ENCODE results near the gene UCK2. TPM values are rescaled to one million over a fixed set of nuclear protein-coding genes. Genes with fewer than 3 reads are reported as not detected.

UCK2 gene
- total RNA-seq, 2 donors from 2014 or later: 55.0 to 57.8 TPM

DNA sequence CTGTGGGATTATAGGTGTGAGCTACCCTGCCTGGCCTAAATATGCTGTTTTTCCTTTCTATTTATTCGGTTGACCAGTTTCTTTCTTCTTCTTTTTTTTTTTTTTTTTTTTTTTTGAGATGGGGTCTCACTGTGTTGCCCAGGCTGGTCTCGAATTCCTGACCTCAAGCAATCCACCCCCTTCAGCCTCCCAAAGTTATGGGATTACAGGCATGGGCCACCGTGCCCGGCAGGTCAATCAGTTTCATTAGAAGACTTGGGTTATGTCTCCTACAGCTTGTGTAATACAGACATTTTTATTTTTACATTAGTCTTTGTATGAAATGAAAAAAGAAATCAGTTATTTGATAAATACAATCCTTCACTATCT lies 61.1 kb downstream of the UCK2 start:
- intact Hi-C loops (cut with DNase I, micrococcal nuclease): no loop called here
- ATAC-seq (no peak), DNase-seq (no peak)

DNA sequence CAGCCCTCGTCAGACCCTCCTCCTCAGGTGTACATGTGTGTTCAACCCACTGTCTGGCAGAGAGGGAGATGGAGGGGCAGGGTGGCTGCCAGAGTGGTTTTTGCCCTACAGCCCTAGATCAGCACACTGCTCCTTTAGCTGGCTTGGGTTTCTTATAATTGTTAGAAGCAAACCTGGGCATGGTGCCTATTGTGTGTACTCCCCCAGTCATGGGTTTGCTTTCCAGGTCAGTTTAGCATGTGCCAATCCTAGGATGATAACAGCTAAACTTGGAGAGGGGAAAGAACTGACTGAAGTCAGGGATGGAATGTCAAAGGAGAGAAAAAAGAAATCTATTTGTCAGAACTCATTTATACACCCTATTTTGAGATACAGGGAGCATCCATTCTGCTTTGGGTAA lies 63.3 kb downstream of the UCK2 start:
- DNase-seq (no peak), ATAC-seq (no peak)
- intact Hi-C loops (cut with DNase I, micrococcal nuclease): no loop called here

DNA sequence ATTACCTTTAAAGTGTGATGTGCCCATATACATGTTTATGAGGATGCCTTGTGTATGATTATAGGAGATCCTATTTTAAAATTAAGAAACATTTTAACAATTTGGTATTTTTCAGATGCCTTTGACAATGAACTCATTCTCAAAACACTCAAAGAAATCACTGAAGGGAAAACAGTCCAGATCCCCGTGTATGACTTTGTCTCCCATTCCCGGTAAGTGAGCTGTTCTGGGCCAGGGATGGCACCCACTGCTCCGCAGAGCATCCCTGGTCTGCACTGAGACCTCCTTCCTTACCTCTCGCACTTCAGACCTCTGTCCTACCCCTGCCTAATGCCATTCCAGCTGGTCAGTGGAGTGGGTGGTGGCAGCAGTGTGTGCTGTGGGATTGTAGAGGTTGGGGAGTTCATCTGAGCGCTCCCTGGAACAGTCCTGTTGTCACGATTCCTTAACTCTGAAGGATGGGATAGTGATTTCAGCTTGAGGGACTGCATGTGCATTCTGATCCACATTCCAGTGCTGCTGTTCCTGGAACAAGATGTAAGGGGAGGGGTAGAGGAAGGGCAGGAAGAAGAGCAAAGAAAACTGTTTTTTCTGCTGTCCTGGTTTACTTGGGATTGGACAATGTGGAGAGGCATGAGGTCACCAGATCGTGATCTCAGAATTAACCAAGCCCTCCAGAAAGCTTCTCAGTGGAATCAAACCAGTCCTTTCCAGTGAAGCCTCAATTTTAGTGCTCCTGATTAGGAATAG lies 63.9 kb downstream of the UCK2 start:
- DNase-seq (no peak), ATAC-seq (no peak)
- intact Hi-C loops (cut with DNase I, micrococcal nuclease): no loop called here

DNA sequence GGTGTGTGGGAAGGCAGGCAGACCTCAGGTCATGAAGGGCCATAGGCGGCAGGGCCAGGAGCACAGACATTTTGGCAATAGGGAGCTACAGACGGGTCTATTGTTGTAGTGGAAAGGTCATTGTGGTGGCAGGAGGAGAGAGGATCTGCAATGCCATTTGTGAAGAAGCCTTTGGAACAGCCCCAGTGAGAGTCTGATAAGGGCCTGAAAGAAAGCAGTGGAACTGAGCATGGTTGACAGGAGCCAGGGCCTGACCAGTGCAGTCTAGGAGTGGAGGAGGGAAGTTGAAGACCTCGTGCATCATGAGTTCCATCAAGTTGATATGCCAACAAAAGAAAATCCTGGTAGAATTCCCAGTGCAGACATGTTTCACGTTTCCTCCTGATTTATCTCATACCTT lies 65.5 kb downstream of the UCK2 start:
- no peak for ATAC-seq
- DNase-seq: no peak
- intact Hi-C loops (cut with DNase I, micrococcal nuclease): no loop called here

DNA sequence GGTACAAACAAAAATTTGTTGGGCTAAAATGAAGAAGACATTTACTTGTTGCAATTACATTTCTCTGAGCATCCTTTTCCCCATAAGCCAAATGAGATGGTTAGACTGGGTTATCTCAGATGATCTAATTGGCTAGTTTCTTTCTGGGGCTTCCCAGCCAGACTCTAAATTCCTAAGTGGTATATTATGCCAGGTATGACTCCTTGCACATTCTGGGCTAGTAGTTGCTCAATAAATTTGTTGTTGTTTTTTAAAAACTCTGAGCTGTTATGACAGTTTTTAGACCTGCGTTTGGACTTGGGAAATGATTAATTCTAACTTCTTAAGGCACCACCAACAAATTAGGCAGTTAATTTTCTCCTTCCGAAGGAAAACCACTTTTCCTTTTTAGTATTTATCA lies 66.1 kb downstream of the UCK2 start:
- intact Hi-C loops (cut with DNase I, micrococcal nuclease): no loop called here
- ATAC-seq (no peak), DNase-seq (no peak)

DNA sequence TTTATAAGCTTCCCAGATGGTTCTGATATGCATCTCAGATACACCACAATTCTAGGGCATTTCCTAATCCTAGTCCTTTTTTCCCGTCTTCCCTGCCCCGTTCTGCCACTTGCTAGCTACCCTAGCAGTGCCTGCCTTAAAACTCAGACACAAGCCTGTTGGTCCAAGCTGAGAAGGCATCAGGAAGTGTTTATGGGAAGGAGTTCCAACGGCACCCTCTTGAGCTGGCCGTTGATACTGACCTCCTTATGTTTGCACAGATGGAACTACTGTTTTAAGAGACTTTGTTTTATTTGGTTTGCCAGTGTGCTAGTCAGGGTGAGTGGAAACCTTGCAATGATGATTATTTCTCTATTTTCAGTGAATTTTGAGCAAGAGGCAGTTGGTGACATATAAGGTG lies 67.2 kb downstream of the UCK2 start:
- intact Hi-C loops (cut with DNase I, micrococcal nuclease): no loop called here
- DNase-seq (no peak), ATAC-seq (peak; percentile 31)

DNA sequence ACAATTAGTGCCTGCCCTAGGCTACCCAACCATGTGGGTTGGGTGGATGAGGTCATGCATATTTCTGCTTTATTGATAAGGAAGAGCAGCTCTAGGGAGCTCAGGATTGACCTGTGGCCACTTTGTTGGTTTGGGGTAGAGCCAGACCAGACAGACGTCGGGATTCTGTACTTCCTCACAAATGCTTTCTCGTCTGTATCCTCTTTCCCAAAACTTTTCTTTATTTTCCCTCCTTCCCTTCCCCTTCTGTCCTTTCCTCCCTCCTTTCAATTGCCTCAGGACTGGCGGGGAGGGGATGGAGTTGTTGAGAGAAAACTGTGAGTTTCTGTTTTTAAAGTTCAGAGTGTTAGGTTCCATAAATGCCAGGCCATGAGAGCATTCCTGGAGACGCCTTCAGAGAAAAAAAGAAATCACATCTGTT lies 68.0 kb downstream of the UCK2 start:
- intact Hi-C loops (cut with DNase I, micrococcal nuclease): no loop called here
- no peak for DNase-seq
- ATAC-seq: no peak

DNA sequence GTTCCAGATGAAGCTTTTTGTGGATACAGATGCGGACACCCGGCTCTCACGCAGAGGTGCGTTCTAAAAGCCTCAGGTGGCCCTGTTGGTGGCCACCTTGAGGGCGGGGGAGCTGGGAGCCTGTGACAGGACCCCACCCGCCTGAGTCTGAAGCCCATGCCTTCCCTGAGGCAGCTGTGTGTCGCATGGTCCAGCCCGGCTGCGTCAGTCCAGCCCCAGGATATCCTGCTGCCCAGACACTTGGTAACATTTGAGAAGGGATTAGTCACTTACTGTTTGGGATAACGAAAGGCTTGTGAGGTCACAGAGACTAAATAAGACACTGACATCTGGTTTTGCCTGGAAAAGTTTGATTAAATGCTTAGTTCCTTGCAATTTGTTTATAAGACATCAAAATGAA lies 68.9 kb downstream of the UCK2 start:
- intact Hi-C loops (cut with DNase I, micrococcal nuclease): no loop called here
- DNase-seq (no peak), ATAC-seq (no peak)

DNA sequence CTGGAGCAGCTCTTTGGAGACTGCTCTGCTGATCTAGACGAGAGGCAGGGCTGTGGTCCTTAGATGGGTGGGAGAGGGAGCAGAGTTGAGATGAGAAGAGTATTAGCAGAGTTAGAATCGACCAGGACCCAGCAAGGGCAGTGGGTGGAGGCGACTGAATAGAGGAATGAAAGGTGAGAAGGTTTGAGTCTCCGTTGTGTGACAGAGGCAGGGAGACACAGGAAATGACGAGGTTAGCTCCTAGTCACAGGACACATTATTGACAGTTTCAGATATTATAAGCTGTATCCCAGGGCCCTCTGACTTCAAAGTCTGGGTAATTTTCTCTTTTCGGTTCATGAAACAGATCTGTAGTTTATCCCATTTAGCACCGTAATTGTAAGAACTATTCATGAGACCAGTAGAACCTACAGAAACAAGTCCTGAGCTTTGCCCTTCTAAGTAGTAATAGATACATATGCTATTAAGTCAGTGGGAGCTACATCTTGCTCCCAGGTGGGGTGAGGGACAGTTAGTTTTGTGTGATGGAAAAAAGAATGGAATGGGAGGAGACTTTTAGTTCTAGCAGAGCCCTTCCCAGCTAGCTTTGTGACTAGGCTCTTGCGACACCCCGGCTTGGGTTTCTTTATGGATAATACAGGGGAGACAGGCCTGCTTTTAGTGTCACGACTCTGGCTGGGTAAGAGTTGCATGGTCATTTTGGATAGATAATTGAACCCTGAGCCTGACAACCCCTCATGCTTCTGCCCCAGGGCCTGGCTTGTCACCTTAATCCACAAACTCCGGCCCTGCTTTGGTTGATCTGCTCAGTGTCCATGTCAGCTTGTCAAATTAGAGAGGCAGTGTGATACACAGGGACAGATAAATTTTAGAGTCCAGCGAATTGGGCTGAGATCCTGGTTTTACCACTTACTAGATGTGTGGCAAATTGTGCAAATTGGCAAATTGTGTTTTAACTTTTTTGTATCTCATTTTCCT lies 70.2 kb downstream of the UCK2 start:
- no peak for DNase-seq
- intact Hi-C loops (cut with DNase I, micrococcal nuclease): no loop called here
- ATAC-seq: no peak

DNA sequence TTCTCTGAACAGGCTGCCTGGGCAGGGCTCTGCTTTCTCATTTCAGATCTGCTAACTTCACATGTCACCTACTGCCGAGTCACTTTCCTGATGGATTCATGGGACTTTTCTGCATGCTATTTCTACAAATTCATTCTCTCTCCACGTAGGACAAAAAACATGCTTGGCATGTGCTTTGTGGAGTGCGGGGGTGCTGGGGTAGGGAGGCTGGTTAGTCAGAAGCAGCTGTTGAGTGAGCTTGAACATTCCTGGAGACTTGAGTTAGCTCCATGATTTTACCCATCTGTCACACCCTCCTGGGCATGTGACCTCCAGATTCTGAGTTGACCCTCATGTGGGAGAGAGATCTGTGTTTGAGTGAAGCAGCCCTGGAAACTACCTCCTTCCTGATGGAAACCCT lies 71.4 kb downstream of the UCK2 start:
- intact Hi-C loops (cut with DNase I, micrococcal nuclease): no loop called here
- no peak for DNase-seq
- ATAC-seq: no peak

DNA sequence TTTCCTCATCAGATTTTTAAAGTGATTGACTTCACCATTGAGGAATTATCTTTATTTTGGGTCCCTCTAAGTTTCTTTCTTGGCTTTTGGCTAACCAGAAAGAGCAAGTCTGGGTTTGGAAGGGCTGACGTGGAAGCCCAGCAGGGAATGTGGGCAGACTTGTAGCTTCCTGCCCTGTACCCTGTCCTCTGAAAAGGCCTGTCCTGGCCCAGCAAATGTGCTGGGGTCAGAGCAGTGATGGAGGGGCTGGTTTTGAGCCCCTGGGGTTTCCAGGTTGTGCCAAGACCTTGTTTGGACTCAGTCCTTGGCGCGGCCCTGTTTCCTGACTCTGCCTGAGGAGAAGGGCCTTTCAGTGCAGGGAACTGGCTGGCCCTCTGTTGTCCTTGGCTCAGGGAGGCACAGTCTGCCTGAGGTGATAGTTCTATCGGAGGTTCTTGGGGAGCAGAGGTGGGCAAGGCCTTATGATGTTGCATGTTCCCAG lies 72.1 kb downstream of the UCK2 start:
- intact Hi-C loops (cut with DNase I, micrococcal nuclease): no loop called here
- ATAC-seq (no peak), DNase-seq (no peak)

DNA sequence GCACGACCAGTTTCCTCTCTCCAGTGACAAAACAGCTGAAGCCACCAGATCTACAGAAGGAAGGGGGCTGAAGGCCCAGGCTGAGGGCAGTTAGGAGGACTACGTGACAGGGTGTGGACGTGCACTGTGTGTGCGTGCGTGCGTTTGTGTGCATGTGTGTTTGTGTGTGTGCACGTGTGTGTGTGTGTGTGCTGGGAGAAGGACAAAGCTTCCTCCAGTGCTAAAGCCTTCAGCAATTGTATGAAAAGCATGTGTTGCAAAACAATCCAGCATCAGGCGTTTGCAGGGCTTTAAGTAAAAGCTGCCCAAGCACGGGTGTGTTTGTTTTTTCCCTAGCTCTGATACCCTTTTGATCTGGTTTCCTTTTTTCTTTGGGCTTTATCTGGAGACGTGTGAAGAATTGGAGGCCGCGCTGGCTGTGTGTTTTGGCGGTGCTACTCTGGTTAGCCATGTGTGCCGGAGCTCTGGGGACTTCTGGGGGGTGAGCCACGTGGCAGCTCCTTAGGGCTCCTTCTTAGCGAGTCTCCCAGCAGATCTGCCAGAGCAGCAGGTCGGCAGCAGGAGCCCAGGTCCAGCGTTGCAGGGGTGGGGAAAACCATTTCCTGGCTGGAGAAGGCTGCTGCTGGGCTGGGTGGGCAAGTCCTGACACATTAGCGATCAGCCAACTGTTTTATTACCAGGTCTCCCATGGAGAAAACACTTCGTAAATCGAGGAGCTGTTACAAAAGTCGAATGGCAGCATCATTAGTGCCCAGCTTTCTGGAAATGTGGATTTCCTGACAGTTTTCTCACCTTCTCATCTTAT lies 73.4 kb downstream of the UCK2 start:
- intact Hi-C loops (cut with DNase I, micrococcal nuclease): no loop called here
- ATAC-seq: no peak
- no peak for DNase-seq

DNA sequence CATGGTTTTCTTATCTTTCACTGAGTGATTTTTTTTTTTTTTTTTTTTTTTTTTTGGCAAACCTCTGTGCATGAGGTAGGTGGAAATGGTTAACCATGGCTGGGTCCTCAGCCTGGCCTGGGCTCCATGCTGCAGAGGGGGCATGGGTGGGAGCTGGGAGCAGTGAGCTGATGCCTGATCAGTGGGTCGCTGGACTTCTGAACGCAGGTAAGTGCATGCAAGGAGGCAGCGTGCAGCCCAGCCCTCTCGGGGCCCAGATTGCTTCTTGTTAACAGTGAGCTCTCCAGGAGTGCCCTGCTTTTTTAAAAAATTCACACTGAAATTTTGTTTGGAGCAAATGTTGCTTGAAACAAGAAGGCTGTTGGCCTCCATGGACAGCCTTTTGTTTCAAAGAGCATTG lies 75.2 kb downstream of the UCK2 start:
- no peak for ATAC-seq
- intact Hi-C loops (cut with DNase I, micrococcal nuclease): no loop called here

DNA sequence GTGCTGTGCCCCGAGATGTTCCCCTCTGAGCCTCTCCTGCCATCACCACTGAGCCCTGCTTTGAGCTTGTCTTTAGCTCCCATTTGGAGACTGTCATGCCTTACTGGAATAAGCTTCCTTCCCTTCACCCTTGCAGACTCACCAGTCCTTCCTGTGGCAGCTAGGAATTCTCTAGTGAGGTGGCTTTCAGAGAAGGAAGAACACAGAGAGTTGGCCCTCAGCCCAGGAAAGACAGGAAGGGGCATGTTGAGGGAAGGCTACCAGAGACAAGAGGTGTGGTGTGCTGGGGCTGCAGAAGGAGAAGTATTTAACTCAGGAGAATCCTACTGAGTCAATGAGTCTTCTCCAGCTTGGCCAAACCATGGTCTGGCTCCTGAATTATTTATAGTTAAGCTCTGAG lies 76.3 kb downstream of the UCK2 start:
- intact Hi-C loops (cut with DNase I, micrococcal nuclease): no loop called here
- peak in 1 of 2 donors; percentile 29 for DNase-seq
- peak; percentile 85 for ATAC-seq

More for the DNA sequence above, 75.2 kb downstream of the UCK2 start:
- no peak for DNase-seq

DNA sequence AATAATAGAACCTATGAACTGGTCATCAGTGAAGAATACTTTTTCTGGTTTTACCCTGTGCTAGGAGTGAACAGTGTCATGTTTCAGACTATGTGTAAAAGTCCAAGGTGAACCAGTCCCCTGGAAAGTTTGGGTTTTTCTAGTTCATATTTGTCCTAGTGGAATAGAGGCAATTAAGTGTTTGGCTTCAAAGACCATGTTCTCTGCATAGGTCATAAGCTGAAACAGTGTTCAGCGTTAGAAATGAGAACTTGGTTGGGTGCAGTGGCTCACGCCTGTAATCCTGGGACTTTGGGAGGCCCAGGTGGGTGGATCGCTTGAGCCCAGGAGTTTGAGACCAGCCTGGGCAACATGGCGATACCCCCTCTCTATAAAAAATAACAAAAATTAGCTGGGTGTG lies 77.5 kb downstream of the UCK2 start:
- DNase-seq (no peak), ATAC-seq (no peak)
- intact Hi-C loops (cut with DNase I, micrococcal nuclease): no loop called here

DNA sequence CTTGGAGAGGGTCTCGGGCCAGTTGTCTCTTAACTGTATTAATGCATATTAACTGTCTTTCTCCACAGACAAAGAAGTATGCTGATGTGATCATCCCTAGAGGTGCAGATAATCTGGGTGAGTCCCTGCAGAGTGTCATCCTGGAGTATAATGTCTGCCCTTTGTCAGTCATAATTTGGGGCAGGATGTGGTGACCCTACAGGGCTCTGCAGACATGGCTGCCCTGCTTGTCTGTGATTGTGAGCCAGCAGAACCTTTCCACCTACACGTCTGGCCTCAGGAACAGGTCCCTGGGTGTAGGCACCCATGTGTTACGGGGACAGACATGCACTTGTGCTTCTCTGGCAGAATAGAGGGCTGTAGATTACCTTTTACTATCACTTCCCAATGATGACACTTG lies 78.4 kb downstream of the UCK2 start:
- intact Hi-C loops (cut with DNase I, micrococcal nuclease): no loop called here
- DNase-seq: no peak
- no peak for ATAC-seq

DNA sequence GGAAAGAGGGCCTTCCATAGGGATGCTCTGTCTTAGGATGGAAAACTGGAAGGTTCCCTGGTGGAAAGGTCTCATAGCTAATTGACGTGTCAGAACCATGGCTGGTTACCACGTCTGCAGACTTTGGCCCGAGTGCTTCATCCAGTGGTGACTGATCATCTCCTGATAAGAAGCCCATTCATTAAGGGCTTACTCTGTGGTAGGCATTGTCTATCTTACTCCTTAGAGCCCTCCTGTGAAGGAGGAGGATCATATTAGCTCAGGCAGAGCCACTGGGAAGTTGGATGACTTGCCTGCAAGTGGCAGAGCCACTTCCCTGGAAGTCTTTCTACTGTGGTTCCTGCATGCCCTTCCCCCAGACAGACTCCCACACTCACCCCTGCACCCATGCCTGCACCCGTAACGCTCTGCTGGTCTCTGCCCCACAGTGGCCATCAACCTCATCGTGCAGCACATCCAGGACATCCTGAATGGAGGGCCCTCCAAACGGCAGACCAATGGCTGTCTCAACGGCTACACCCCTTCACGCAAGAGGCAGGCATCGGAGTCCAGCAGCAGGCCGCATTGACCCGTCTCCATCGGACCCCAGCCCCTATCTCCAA lies 79.9 kb downstream of the UCK2 start:
- ATAC-seq (no peak), DNase-seq (no peak)
- intact Hi-C loops (cut with DNase I, micrococcal nuclease): no loop called here

DNA sequence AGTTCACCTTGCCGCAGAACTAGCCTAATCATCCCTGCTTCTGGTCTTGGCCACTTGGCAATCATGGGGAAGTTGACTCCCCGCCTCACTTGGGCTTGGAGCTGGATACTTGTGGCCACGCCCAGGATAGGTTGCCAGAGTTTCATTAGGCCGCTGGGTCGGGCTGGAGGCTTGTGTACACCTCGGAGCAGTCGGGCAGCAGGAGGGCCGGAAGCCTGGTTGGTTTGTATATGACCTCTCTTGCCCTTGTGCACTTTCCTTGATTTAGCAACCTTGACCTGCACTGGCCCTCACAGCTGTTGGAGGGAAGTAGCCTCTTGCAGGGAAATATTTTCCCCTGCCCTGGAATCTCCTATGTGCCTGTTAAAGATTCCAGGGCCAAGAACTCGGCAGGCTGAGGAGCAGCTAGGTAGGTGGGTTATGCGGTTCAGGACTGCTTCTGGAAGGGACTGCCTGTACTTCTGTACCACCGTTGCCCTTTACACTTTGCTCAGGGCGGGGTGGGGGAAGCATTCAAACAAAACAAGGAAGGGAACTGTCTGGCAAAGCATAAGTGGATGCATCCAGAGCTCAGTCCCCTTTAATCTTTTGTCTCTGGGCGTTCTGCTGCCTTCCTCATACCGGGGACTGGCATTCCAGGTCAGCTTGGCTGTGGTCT lies 83.5 kb downstream of the UCK2 start:
- DNase-seq: peak; percentile 86 to 89
- intact Hi-C loops (cut with DNase I, micrococcal nuclease): loop anchor here in 1 of 2 donors (5.0 to 10.0 kb wide), 2 partner anchors 309 to 506 kb away; no protein-coding TSS in a partner anchor
- peak; percentile 86 for ATAC-seq
